SK-N-SH treated with all-trans-retinoic acid at 6 μM for 48 hours (cell line): ENCODE results near the gene DNLZ.

Source experiments
- ATAC-seq: fragments of 200-7000 bp; cut with Tn5 transposase; 3 replicates; pipeline ENCODE4 v1.9.1; 2020; ENCODE audit warnings: mild to moderate bottlenecking, moderate library complexity
- ARNTL ChIP-seq: fragments of 450-650 bp; formaldehyde crosslinking; IDR thresholded peaks from 2 replicates; pipeline ENCODE4 v1.5.0; 2020; ENCODE audit warnings: low read depth, mild to moderate bottlenecking, moderate library complexity, borderline replicate concordance
- BACH2 ChIP-seq: fragments of 250-450 bp; sonication (Bioruptor Pico); IDR thresholded peaks from 2 replicates; pipeline ENCODE4 v1.9.0; 2021; ENCODE audit warnings: mild to moderate bottlenecking, borderline replicate concordance
- CSDC2 ChIP-seq: fragments of 250-450 bp; sonication (Bioruptor Pico); IDR thresholded peaks from 2 replicates; pipeline ENCODE4 v1.5.0; 2020; ENCODE audit warnings: mild to moderate bottlenecking, moderate library complexity
- ESRRG ChIP-seq: fragments of 250-450 bp; sonication (Bioruptor Pico); IDR thresholded peaks from 2 replicates; pipeline ENCODE4 v1.6.1; 2021; ENCODE audit warnings: mild to moderate bottlenecking
- GLIS3 ChIP-seq: fragments of 250-450 bp; sonication (Bioruptor Pico); IDR thresholded peaks from 2 replicates; pipeline ENCODE4 v1.5.0; 2020; ENCODE audit warnings: mild to moderate bottlenecking, moderate library complexity
- ISL1 ChIP-seq: fragments of 250-450 bp; sonication (Bioruptor Pico); IDR thresholded peaks from 2 replicates; pipeline ENCODE4 v2.1.2; 2022; ENCODE audit warnings: mild to moderate bottlenecking, moderate library complexity
- OSR1 ChIP-seq: fragments of 250-450 bp; sonication (Bioruptor Pico); IDR thresholded peaks from 2 replicates; pipeline ENCODE4 v1.8.0; 2022; ENCODE audit warnings: moderate library complexity, mild to moderate bottlenecking, inconsistent platforms
- PATZ1 ChIP-seq: fragments of 250-450 bp; sonication (Bioruptor Pico); IDR thresholded peaks from 2 replicates; pipeline ENCODE4 v1.8.0; 2020; ENCODE audit warnings: mild to moderate bottlenecking, moderate library complexity, borderline replicate concordance
- RARB ChIP-seq: fragments of 250-450 bp; sonication (Bioruptor Pico); IDR thresholded peaks from 2 replicates; pipeline ENCODE4 v1.8.0; 2021; ENCODE audit warnings: mild to moderate bottlenecking, moderate library complexity
- SNAI2 ChIP-seq: fragments of 250-450 bp; sonication (Bioruptor Pico); IDR thresholded peaks from 2 replicates; pipeline ENCODE4 v1.5.0; 2020; ENCODE audit warnings: mild to moderate bottlenecking, moderate library complexity
- TCF4 ChIP-seq: fragments of 250-450 bp; sonication (Bioruptor Pico); IDR thresholded peaks from 2 replicates; pipeline ENCODE4 v1.8.0; 2021; ENCODE audit warnings: mild to moderate bottlenecking, moderate library complexity, borderline replicate concordance
- ZC3H10 ChIP-seq: fragments of 250-450 bp; sonication (Bioruptor Pico); IDR thresholded peaks from 2 replicates; pipeline ENCODE4 v1.5.1; 2021; ENCODE audit warnings: mild to moderate bottlenecking, moderate library complexity
- ZFP3 ChIP-seq: fragments of 250-450 bp; sonication (Bioruptor Pico); IDR thresholded peaks from 2 replicates; pipeline ENCODE4 v1.5.0; 2020; ENCODE audit warnings: mild to moderate bottlenecking, moderate library complexity
- ZFP30 ChIP-seq: fragments of 450-650 bp; formaldehyde crosslinking; IDR thresholded peaks from 2 replicates; pipeline ENCODE4 v1.5.0; 2022; ENCODE audit warnings: mild to moderate bottlenecking, moderate library complexity
- ZNF565 ChIP-seq: fragments of 450-650 bp; formaldehyde crosslinking; conservative IDR thresholded peaks from 2 replicates; pipeline ENCODE4 v1.5.0; 2020; ENCODE audit warnings: low read depth, mild to moderate bottlenecking, moderate library complexity
- TF ChIP-seq, protein P1 (sequence below): fragments of 250-450 bp; sonication (Bioruptor Pico); IDR thresholded peaks from 2 replicates; pipeline ENCODE4 v1.5.1; 2021; ENCODE audit warnings: mild to moderate bottlenecking, moderate library complexity
- TF ChIP-seq, protein P2 (sequence below): fragments of 250-450 bp; sonication (Bioruptor Pico); IDR thresholded peaks from 2 replicates; pipeline ENCODE4 v1.5.0; 2020; ENCODE audit warnings: mild to moderate bottlenecking, moderate library complexity
- TF ChIP-seq, protein P3 (sequence below): fragments of 250-450 bp; sonication (Bioruptor Pico); IDR thresholded peaks from 2 replicates; pipeline ENCODE4 v1.5.1; 2020; ENCODE audit warnings: low read depth, mild to moderate bottlenecking, moderate library complexity

The DNLZ gene

GRCh38 chr9:136403915-136404800 lies 40.6 kb upstream of the DNLZ start:
- TF ChIP-seq ESRRG (CRISPR knock-in tag) (no peak), OSR1 (CRISPR knock-in tag) (no peak), BACH2 (no peak), CSDC2 (CRISPR knock-in tag) (no peak), SNAI2 (CRISPR knock-in tag) (no peak), PATZ1 (CRISPR knock-in tag) (no peak), RARB (CRISPR knock-in tag) (no peak), TCF4 (CRISPR knock-in tag) (no peak), ZC3H10 (CRISPR knock-in tag) (no peak), GLIS3 (CRISPR knock-in tag) (no peak), ZNF565 (CRISPR knock-in tag) (no peak), ISL1 (no peak)
- TF ChIP-seq, protein P1, sequence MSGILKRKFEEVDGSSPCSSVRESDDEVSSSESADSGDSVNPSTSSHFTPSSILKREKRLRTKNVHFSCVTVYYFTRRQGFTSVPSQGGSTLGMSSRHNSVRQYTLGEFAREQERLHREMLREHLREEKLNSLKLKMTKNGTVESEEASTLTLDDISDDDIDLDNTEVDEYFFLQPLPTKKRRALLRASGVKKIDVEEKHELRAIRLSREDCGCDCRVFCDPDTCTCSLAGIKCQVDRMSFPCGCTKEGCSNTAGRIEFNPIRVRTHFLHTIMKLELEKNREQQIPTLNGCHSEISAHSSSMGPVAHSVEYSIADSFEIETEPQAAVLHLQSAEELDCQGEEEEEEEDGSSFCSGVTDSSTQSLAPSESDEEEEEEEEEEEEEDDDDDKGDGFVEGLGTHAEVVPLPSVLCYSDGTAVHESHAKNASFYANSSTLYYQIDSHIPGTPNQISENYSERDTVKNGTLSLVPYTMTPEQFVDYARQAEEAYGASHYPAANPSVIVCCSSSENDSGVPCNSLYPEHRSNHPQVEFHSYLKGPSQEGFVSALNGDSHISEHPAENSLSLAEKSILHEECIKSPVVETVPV (CRISPR knock-in tag) = no peak
- TF ChIP-seq, protein P2, sequence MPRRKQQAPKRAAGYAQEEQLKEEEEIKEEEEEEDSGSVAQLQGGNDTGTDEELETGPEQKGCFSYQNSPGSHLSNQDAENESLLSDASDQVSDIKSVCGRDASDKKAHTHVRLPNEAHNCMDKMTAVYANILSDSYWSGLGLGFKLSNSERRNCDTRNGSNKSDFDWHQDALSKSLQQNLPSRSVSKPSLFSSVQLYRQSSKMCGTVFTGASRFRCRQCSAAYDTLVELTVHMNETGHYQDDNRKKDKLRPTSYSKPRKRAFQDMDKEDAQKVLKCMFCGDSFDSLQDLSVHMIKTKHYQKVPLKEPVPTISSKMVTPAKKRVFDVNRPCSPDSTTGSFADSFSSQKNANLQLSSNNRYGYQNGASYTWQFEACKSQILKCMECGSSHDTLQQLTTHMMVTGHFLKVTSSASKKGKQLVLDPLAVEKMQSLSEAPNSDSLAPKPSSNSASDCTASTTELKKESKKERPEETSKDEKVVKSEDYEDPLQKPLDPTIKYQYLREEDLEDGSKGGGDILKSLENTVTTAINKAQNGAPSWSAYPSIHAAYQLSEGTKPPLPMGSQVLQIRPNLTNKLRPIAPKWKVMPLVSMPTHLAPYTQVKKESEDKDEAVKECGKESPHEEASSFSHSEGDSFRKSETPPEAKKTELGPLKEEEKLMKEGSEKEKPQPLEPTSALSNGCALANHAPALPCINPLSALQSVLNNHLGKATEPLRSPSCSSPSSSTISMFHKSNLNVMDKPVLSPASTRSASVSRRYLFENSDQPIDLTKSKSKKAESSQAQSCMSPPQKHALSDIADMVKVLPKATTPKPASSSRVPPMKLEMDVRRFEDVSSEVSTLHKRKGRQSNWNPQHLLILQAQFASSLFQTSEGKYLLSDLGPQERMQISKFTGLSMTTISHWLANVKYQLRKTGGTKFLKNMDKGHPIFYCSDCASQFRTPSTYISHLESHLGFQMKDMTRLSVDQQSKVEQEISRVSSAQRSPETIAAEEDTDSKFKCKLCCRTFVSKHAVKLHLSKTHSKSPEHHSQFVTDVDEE (CRISPR knock-in tag) = no peak
- no peak for ATAC-seq

DNA sequence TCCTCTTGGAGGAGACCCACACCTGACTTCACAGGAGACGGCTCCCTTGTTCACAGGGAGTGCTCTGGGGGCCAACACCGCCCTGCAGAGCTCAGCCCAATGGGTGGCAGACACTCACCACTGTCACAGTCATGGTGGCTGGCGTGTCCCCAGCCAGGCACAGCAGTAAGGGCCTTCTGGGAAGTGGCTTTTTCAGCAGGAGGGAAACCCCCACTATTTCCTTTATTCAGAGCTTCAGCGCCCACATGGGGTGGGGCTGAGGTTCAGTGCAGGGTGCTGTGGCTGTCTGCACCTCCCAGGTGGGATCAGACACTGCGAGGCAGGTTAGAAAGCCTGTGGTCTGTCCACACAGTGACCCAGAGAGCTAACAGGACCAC lies 40.0 kb upstream of the DNLZ start:
- TF ChIP-seq SNAI2 (CRISPR knock-in tag) = no peak
- TF ChIP-seq, protein P3, sequence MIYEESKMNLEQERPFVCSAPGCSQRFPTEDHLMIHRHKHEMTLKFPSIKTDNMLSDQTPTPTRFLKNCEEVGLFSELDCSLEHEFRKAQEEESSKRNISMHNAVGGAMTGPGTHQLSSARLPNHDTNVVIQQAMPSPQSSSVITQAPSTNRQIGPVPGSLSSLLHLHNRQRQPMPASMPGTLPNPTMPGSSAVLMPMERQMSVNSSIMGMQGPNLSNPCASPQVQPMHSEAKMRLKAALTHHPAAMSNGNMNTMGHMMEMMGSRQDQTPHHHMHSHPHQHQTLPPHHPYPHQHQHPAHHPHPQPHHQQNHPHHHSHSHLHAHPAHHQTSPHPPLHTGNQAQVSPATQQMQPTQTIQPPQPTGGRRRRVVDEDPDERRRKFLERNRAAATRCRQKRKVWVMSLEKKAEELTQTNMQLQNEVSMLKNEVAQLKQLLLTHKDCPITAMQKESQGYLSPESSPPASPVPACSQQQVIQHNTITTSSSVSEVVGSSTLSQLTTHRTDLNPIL (CRISPR knock-in tag) = no peak
- no peak for TF ChIP-seq BACH2
- no peak for TF ChIP-seq ARNTL
- no peak for TF ChIP-seq ZFP30 (CRISPR knock-in tag)
- no peak for TF ChIP-seq PATZ1 (CRISPR knock-in tag)
- no peak for TF ChIP-seq TCF4 (CRISPR knock-in tag)
- no peak for TF ChIP-seq CSDC2 (CRISPR knock-in tag)
- TF ChIP-seq ZFP3 = no peak
- TF ChIP-seq, protein P2 (CRISPR knock-in tag) = no peak
- no peak for ATAC-seq
